ENCODE results near the gene ASCL2.
A peak's percentile ranks its signal among the peaks of the same experiment; 100 is the strongest.
"Not testable (repeated sequence)": the region's sequence is repeated elsewhere in the genome, so short reads cannot be mapped to it uniquely, and the experiment has no call there.

The ASCL2 gene

DNA sequence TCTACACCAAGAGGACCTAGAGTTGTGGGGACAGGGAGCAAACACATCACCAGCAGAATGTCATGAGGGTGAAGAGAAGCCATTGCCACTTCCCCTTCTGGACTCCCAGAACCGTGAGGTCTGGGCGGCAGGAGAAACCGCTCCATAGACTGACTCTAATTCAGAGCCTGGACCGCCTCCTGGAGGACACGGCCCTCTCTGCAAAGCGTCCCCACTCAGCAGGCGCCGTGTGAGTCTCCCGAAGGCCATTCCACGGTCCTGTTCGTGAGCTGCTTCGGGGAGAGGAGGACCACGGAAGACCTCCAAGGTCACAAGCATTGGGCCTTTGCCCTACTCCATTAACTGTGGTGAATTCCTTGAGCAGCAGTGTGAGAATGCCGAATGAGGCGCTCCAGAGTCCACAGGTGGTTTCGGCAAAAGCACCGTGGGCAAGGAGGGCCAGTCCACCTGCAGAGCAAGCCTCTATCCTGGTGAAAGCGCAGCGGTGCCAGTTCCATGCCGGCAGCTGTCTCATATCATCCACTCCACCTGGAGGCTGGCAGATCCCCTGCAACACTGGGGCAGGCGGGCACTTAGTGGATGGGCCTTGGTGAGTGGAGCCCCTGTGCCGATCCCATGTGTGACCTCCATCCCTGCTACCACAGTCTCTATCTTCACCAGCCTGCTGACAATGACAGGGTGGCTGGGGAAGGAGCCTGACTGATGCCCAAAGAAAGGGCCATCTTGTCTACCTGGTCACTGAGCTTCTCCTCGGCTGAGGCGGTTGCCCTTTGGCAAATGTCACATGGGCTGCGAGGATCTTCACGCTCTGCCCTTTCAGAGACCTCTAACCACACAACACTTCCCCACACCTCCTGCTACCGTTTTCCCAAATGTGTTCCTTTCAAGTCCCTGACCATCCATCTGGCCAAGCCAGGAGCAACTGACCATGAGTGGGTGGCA lies 23.9 kb upstream of the ASCL2 start:
- Mint-ChIP-seq H3K9me3 (no peaks in the 10 kb centered on the region), H3K27me3 (no peaks in the 10 kb centered on the region), H3K4me1 (peaks cover 38% of the 10 kb centered on the region), H3K27ac (peak overlapping the region; percentile 31), H3K36me3 (no peaks in the 10 kb centered on the region), H3K4me3 (no peak overlapping the region)

- Mint-ChIP-seq H3K27ac (no peak overlapping the region), H3K4me3 (no peak overlapping the region), H3K9me3 (no peaks in the 10 kb centered on the region), H3K36me3 (no peaks in the 10 kb centered on the region), H3K4me1 (peaks cover 35% of the 10 kb centered on the region), H3K27me3 (no peaks in the 10 kb centered on the region)
Observed at GRCh38 chr11:2293531-2293971, 23.2 kb upstream of the ASCL2 start.

DNA sequence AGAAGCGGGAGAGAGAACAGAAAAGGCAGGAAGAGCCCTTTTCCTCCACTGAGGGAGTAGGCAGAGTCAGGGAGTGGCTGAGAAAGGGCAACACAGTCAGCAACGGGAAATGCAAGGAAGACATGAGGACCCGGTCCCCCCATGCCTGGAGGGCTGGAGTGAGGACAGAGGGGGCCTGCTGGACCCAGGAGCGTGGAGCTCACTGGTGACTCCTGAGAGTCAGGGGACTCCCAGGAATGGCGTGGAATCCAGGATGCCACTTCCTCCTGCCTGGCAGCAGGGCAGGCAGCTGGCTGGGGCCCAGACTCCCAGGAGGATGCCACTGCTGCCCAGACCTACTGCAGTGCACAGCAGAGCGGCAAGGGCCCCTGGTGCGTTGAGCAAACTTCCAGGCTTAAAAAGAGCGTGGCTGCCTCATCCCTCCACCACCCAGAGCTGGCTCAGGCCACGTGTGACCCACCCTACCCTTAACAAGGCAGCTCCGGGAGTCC lies 20.0 kb upstream of the ASCL2 start:
- H3K4me1 Mint-ChIP-seq, result peaks cover 36% of the 10 kb centered on the region
- no peaks in the 10 kb centered on the region for H3K9me3 Mint-ChIP-seq
- peaks cover 3% of the 10 kb centered on the region for H3K36me3 Mint-ChIP-seq
- peak overlapping the region; percentile 59 for H3K27ac Mint-ChIP-seq
- H3K4me3 Mint-ChIP-seq, result no peak overlapping the region
- H3K27me3 Mint-ChIP-seq, result no peaks in the 10 kb centered on the region

GRCh38 chr11:2289859-2290258 lies 19.5 kb upstream of the ASCL2 start:
- H3K4me1 Mint-ChIP-seq, result peaks cover 35% of the 10 kb centered on the region
- no peak overlapping the region for H3K4me3 Mint-ChIP-seq
- H3K27me3 Mint-ChIP-seq, result no peaks in the 10 kb centered on the region
- H3K9me3 Mint-ChIP-seq, result no peaks in the 10 kb centered on the region
- peak overlapping the region; percentile 59 for H3K27ac Mint-ChIP-seq
- H3K36me3 Mint-ChIP-seq, result peaks cover 3% of the 10 kb centered on the region

- no peak overlapping the region for H3K27ac Mint-ChIP-seq
- H3K9me3 Mint-ChIP-seq, result no peaks in the 10 kb centered on the region
- H3K4me1 Mint-ChIP-seq, result peaks cover 31% of the 10 kb centered on the region
- H3K36me3 Mint-ChIP-seq, result peaks cover 3% of the 10 kb centered on the region
- H3K27me3 Mint-ChIP-seq, result no peaks in the 10 kb centered on the region
- H3K4me3 Mint-ChIP-seq, result no peak overlapping the region
Observed at GRCh38 chr11:2289350-2289749, 19.0 kb upstream of the ASCL2 start.

DNA sequence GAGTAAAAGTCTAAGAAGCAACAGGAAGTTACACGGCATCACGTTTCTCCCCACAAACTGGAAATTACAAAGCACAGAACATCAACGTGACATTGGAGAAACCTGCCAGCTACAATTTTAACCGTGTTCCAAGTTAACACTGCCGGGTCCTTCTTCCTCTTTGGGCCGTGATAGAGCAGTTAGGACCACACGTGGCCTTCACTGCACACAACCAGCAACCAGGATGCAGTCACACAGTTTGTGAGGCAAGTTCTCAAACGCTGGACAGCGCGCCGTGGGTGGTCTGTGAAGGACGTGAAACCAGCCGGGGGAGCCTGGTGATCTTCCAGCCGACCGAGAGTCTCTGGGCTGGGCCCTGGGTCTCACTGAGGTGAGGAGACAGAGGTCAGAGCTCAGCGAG lies 16.7 kb upstream of the ASCL2 start:
- Mint-ChIP-seq H3K36me3 (peaks cover 5% of the 10 kb centered on the region), H3K4me3 (no peak overlapping the region), H3K9me3 (peaks cover 5% of the 10 kb centered on the region), H3K27ac (no peak overlapping the region), H3K4me1 (peaks cover 20% of the 10 kb centered on the region), H3K27me3 (no peaks in the 10 kb centered on the region)

GRCh38 chr11:2286350-2286749 lies 16.0 kb upstream of the ASCL2 start:
- H3K36me3 Mint-ChIP-seq, H3K9me3 Mint-ChIP-seq, H3K27ac Mint-ChIP-seq, H3K27me3 Mint-ChIP-seq, H3K4me3 Mint-ChIP-seq: not testable (repeated sequence)
- peaks cover 20% of the 10 kb centered on the region for H3K4me1 Mint-ChIP-seq

- H3K4me3 Mint-ChIP-seq, result no peak overlapping the region
- peaks cover 7% of the 10 kb centered on the region for H3K36me3 Mint-ChIP-seq
- no peaks in the 10 kb centered on the region for H3K4me1 Mint-ChIP-seq
- peaks cover 6% of the 10 kb centered on the region for H3K9me3 Mint-ChIP-seq
- H3K27ac Mint-ChIP-seq, result no peak overlapping the region
- H3K27me3 Mint-ChIP-seq, result no peaks in the 10 kb centered on the region
Observed at GRCh38 chr11:2280208-2280607, 9.8 kb upstream of the ASCL2 start.

- Mint-ChIP-seq H3K27me3 (no peaks in the 10 kb centered on the region), H3K36me3 (peaks cover 7% of the 10 kb centered on the region), H3K4me3 (no peak overlapping the region), H3K27ac (no peak overlapping the region), H3K4me1 (no peaks in the 10 kb centered on the region), H3K9me3 (peaks cover 6% of the 10 kb centered on the region)
Observed at GRCh38 chr11:2277933-2278523, 7.6 kb upstream of the ASCL2 start.

- Mint-ChIP-seq H3K9me3 (peaks cover under 1% of the 10 kb centered on the region), H3K36me3 (peaks cover 5% of the 10 kb centered on the region), H3K27ac (no peak overlapping the region), H3K4me3 (no peak overlapping the region), H3K4me1 (no peaks in the 10 kb centered on the region), H3K27me3 (peaks cover 3% of the 10 kb centered on the region)
Observed at GRCh38 chr11:2277008-2277346, 6.6 kb upstream of the ASCL2 start.

GRCh38 chr11:2276280-2277007 lies 6.1 kb upstream of the ASCL2 start:
- Mint-ChIP-seq H3K9me3 (no peaks in the 10 kb centered on the region), H3K27ac (no peak overlapping the region)

GRCh38 chr11:2275334-2276279 lies 5.2 kb upstream of the ASCL2 start:
- H3K27me3 Mint-ChIP-seq, result peaks cover 4% of the 10 kb centered on the region

More at GRCh38 chr11:2276280-2277007, 6.1 kb upstream of the ASCL2 start:
- Mint-ChIP-seq H3K36me3 (peaks cover 5% of the 10 kb centered on the region), H3K4me3 (no peak overlapping the region), H3K27me3 (peaks cover 4% of the 10 kb centered on the region), H3K4me1 (no peaks in the 10 kb centered on the region)

DNA sequence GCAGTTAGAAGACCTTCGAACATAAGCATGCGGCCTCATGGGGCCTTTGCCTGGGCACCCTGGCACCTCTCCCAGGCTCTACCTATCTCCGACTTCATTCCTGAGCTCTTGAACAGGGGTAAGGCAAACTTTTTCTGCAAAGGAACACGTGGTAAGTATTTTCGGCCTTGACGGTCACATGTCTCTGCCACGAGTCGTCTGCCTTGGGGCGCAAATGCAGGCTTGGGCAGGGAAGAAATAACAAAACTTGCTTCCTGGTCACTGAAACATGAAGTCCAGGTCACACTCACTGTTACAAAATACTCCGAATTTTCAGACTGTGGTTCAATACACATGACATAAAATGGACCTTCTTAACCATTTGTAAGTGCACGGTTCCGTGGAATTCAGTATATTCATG lies 3.4 kb upstream of the ASCL2 start:
- Mint-ChIP-seq H3K4me3 (no peak overlapping the region), H3K36me3 (peaks cover 2% of the 10 kb centered on the region), H3K27me3 (peaks cover 4% of the 10 kb centered on the region), H3K4me1 (peaks cover 3% of the 10 kb centered on the region), H3K9me3 (no peaks in the 10 kb centered on the region), H3K27ac (no peak overlapping the region)

More at GRCh38 chr11:2275334-2276279, 5.2 kb upstream of the ASCL2 start:
- Mint-ChIP-seq H3K36me3 (peaks cover 5% of the 10 kb centered on the region), H3K4me3 (no peak overlapping the region), H3K4me1 (peaks cover 1% of the 10 kb centered on the region), H3K27ac (no peak overlapping the region), H3K9me3 (no peaks in the 10 kb centered on the region)

- Mint-ChIP-seq H3K27ac (no peak overlapping the region), H3K9me3 (no peaks in the 10 kb centered on the region), H3K36me3 (peaks cover 2% of the 10 kb centered on the region), H3K4me3 (no peak overlapping the region), H3K27me3 (peaks cover 6% of the 10 kb centered on the region), H3K4me1 (peaks cover 7% of the 10 kb centered on the region)
Observed at GRCh38 chr11:2273311-2273710, 2.9 kb upstream of the ASCL2 start.

- peaks cover 7% of the 10 kb centered on the region for H3K4me1 Mint-ChIP-seq
- no peaks in the 10 kb centered on the region for H3K9me3 Mint-ChIP-seq
- peaks cover 8% of the 10 kb centered on the region for H3K27me3 Mint-ChIP-seq
- no peak overlapping the region for H3K4me3 Mint-ChIP-seq
- peaks cover 2% of the 10 kb centered on the region for H3K36me3 Mint-ChIP-seq
- H3K27ac Mint-ChIP-seq, result no peak overlapping the region
Observed at GRCh38 chr11:2272946-2273280, 2.5 kb upstream of the ASCL2 start.

Data from activated naive CD4-positive, alpha-beta T cell treated with anti-CD3 and anti-CD28 coated beads, Interleukin-2, amount 50 U/mL, for 24 hours (primary cell).